Measurements from ENCODE around the gene GID8.

The GID8 gene

GRCh38 chr20:62986257-62986800 lies 48.4 kb downstream of the GID8 start:
- DNase-seq (ENCODE audit: low read depth), result no peak

GRCh38 chr20:62987114-62987513 lies 49.2 kb downstream of the GID8 start:
- DNase-seq (ENCODE audit: low read depth), result no peak

- DNase-seq (ENCODE audit: low read depth), result no peak
Observed at GRCh38 chr20:62989201-62989601, 51.3 kb downstream of the GID8 start.

GRCh38 chr20:62990306-62990825 lies 52.4 kb downstream of the GID8 start:
- DNase-seq (ENCODE audit: low read depth), result no peak

GRCh38 chr20:62991196-62991807 lies 53.4 kb downstream of the GID8 start:
- DNase-seq (ENCODE audit: low read depth), result no peak

- no peak for DNase-seq (ENCODE audit: low read depth)
Observed at GRCh38 chr20:62991863-62992262, 53.9 kb downstream of the GID8 start.

GRCh38 chr20:62993856-62994494 lies 56.0 kb downstream of the GID8 start:
- no peak for DNase-seq (ENCODE audit: low read depth)

GRCh38 chr20:62994869-62995281 lies 56.9 kb downstream of the GID8 start:
- DNase-seq (ENCODE audit: low read depth), result no peak

- DNase-seq (ENCODE audit: low read depth), result no peak
Observed at GRCh38 chr20:62995481-62995880, 57.5 kb downstream of the GID8 start.

GRCh38 chr20:62995898-62996595 lies 58.1 kb downstream of the GID8 start:
- no peak for DNase-seq (ENCODE audit: low read depth)

- no peak for DNase-seq (ENCODE audit: low read depth)
Observed at GRCh38 chr20:62996596-62996982, 58.6 kb downstream of the GID8 start.

- no peak for DNase-seq (ENCODE audit: low read depth)
Observed at GRCh38 chr20:62997417-62998035, 59.6 kb downstream of the GID8 start.
